Sigmoid colon (tissue), 4 donors: Measurements from ENCODE around the gene FREY1.

Experiments used
- CTCF ChIP-seq, 4 experiments: fragments of 450-650 bp in 3 of 4; fragments of 200-600 bp in 1 of 4; IDR thresholded peaks; one replicate each; pipeline ENCODE4 v1.5.1; 2016 to 2019; ENCODE audit warnings: antibody characterized with exemption in 4 of 4, mild to moderate bottlenecking in 3 of 4, moderate library complexity in 2 of 4
- EP300 ChIP-seq, 4 donors: sonication (generic); formaldehyde crosslinking; IDR thresholded peaks; one replicate each; pipeline ENCODE4 v1.6.1; 2017; ENCODE audit warnings: antibody characterized with exemption in 4 of 4
- POLR2A ChIP-seq, 2 donors: fragments of 450-650 bp; IDR thresholded peaks; one replicate each; pipeline ENCODE4 v1.6.1; 2016; ENCODE audit warnings: antibody characterized with exemption in 2 of 2, mild to moderate bottlenecking in 2 of 2, moderate library complexity in 2 of 2
- POLR2AphosphoS5 ChIP-seq, 4 donors: sonication (generic); formaldehyde crosslinking; IDR thresholded peaks; one replicate each; pipeline ENCODE4 v1.6.1; 2017; ENCODE audit warnings: antibody characterized with exemption in 4 of 4

GRCh38 chr11:45860764-45861510 is 46.1 kb downstream of the FREY1 start:
- TF ChIP-seq POLR2A (IDR thresholded peaks at IDR 0.05) (no peak), CTCF (IDR thresholded peaks at IDR 0.05) (no peak), POLR2AphosphoS5 (IDR thresholded peaks at IDR 0.05) (no peak), EP300 (IDR thresholded peaks at IDR 0.05) (no peak)
